Liver (tissue), 3 donors: Measurements from ENCODE around the gene TMEM98.

Experiments
- CTCF ChIP-seq: fragments of 150-350 bp; IDR thresholded peaks from 2 replicates; pipeline ENCODE4 v1.5.1; 2017; ENCODE audit warnings: improper control_type of control experiment, low read depth, low read length; ENCODE audit not compliant: missing input control
- EGR1 ChIP-seq, 2 donors: IDR thresholded peaks; 2 replicates each; pipeline ENCODE4 v1.6.1; 2016 to 2018; ENCODE audit warnings: antibody characterized with exemption in 2 of 2, low read depth in 2 of 2
- FOXA1 ChIP-seq: IDR thresholded peaks from 2 replicates; pipeline ENCODE4 v1.6.1; 2016; ENCODE audit warnings: antibody characterized with exemption
- GABPA ChIP-seq, 2 donors: IDR thresholded peaks in 1 of 2; conservative IDR thresholded peaks in 1 of 2; 2 replicates each; pipeline ENCODE4 v1.6.1; 2016; ENCODE audit warnings: antibody characterized with exemption in 2 of 2, mild to moderate bottlenecking in 1 of 2, moderate library complexity in 1 of 2
- HNF4G ChIP-seq: IDR thresholded peaks from 2 replicates; pipeline ENCODE4 v1.6.1; 2016; ENCODE audit warnings: antibody characterized with exemption
- MAX ChIP-seq: IDR thresholded peaks from 2 replicates; pipeline ENCODE4 v1.6.1; 2016; ENCODE audit warnings: antibody characterized with exemption
- RAD21 ChIP-seq, 2 donors: IDR thresholded peaks; 2 replicates each; pipeline ENCODE4 v1.6.1; 2016; ENCODE audit warnings: antibody characterized with exemption in 2 of 2, mild to moderate bottlenecking in 2 of 2
- REST ChIP-seq: IDR thresholded peaks from 2 replicates; pipeline ENCODE4 v1.6.1; 2016; ENCODE audit warnings: antibody characterized with exemption, mild to moderate bottlenecking
- SP1 ChIP-seq: IDR thresholded peaks from 2 replicates; pipeline ENCODE4 v1.6.1; 2018; ENCODE audit warnings: antibody characterized with exemption, mild to moderate bottlenecking
- TAF1 ChIP-seq: conservative IDR thresholded peaks from 2 replicates; pipeline ENCODE4 v1.6.1; 2016; ENCODE audit warnings: antibody characterized with exemption, mild to moderate bottlenecking
- YY1 ChIP-seq: IDR thresholded peaks from 2 replicates; pipeline ENCODE4 v1.6.1; 2016; ENCODE audit warnings: antibody characterized with exemption, mild to moderate bottlenecking
- ZBTB33 ChIP-seq: IDR thresholded peaks from 2 replicates; pipeline ENCODE4 v1.6.1; 2016; ENCODE audit warnings: antibody characterized with exemption
- donor health status: healthy.
- donor health status: healthy.

- TF ChIP-seq REST (no peak), CTCF (no peak), RAD21 (IDR thresholded peaks at IDR 0.05) (no peak), GABPA (IDR thresholded peaks at IDR 0.05 in 1 of 2, conservative IDR thresholded peaks at IDR 0.05 in 1 of 2) (no peak), TAF1 (no peak), SP1 (no peak), FOXA1 (no peak), EGR1 (IDR thresholded peaks at IDR 0.05; ENCODE audit: low read depth in 2 of 2) (no peak), MAX (no peak), ZBTB33 (no peak), HNF4G (no peak), YY1 (no peak)
Measured at GRCh38 chr17:32962320-32962711, 34.4 kb downstream of the TMEM98 start.
